Panc1 (cell line): ENCODE data around the gene CEP128.

ENCODE experiments used
- CTCF ChIP-seq: fragments of 450-650 bp; IDR thresholded peaks from 2 replicates; pipeline ENCODE4 v1.5.1; 2017; ENCODE audit warnings: mild to moderate bottlenecking
- POLR2AphosphoS5 ChIP-seq: IDR thresholded peaks from 2 replicates; pipeline ENCODE4 v1.6.1; 2012; ENCODE audit warnings: mild to moderate bottlenecking, low read depth, low read length, moderate library complexity
- REST ChIP-seq, 2 experiments: IDR thresholded peaks; 2 replicates each; pipeline ENCODE4 v1.6.1; 2011 to 2012; ENCODE audit warnings: low read depth in 2 of 2, control low read depth in 1 of 2, low read length in 1 of 2, mild to moderate bottlenecking in 1 of 2, moderate library complexity in 1 of 2; ENCODE audit not compliant: insufficient read depth in 1 of 2
- SIN3A ChIP-seq: IDR thresholded peaks from 2 replicates; pipeline ENCODE4 v1.6.1; 2012; ENCODE audit warnings: low read depth, mild to moderate bottlenecking, low read length, moderate library complexity, borderline replicate concordance; ENCODE audit not compliant: insufficient read depth
- TCF7L2 ChIP-seq: IDR thresholded peaks from 2 replicates; pipeline ENCODE4 v1.6.1; 2011; ENCODE audit warnings: mild to moderate bottlenecking, low read depth, low read length, inconsistent platforms

- TF ChIP-seq CTCF, result no peak
- TF ChIP-seq POLR2AphosphoS5, result no peak
- no peak for TF ChIP-seq REST (IDR thresholded peaks at IDR 0.05; ENCODE audit: insufficient read depth in 1 of 2, low read depth in 2 of 2, low read length in 1 of 2)
- no peak for TF ChIP-seq SIN3A
- TF ChIP-seq TCF7L2, result no peak
Observed at GRCh38 chr14:80754696-80755095, 186.8 kb downstream of the CEP128 start.
